ENCODE results near the gene VPS13C.

VPS13C gene

GRCh38 chr15:61929452-61929851 lies 130.8 kb downstream of the VPS13C start:
- no peak for TF ChIP-seq CTCF (IDR thresholded peaks at IDR 0.05; ENCODE audit: borderline replicate concordance, control extremely low read depth, extremely low read depth, insufficient read depth, missing control alignments)
- in situ Hi-C loops (cut with MboI; ENCODE audit: low sequenced_read_pairs, unreplicated experiment): no loop called here
- DNase-seq (ENCODE audit: low spot score): no peak

- in situ Hi-C loops (cut with MboI; ENCODE audit: low sequenced_read_pairs, unreplicated experiment): no loop called here
- TF ChIP-seq CTCF (IDR thresholded peaks at IDR 0.05; ENCODE audit: borderline replicate concordance, control extremely low read depth, extremely low read depth, insufficient read depth, missing control alignments): no peak
- DNase-seq (ENCODE audit: low spot score): no peak
Observed at GRCh38 chr15:61923173-61923572, 137.1 kb downstream of the VPS13C start.

GRCh38 chr15:61921093-61921492 lies 139.2 kb downstream of the VPS13C start:
- in situ Hi-C loops (cut with MboI; ENCODE audit: low sequenced_read_pairs, unreplicated experiment): no loop called here
- TF ChIP-seq CTCF (IDR thresholded peaks at IDR 0.05; ENCODE audit: borderline replicate concordance, control extremely low read depth, extremely low read depth, insufficient read depth, missing control alignments): no peak
- no peak for DNase-seq (ENCODE audit: low spot score)

GRCh38 chr15:61917457-61917856 lies 142.8 kb downstream of the VPS13C start:
- no peak for TF ChIP-seq CTCF (IDR thresholded peaks at IDR 0.05; ENCODE audit: borderline replicate concordance, control extremely low read depth, extremely low read depth, insufficient read depth, missing control alignments)
- DNase-seq (ENCODE audit: low spot score): no peak
- in situ Hi-C loops (cut with MboI; ENCODE audit: low sequenced_read_pairs, unreplicated experiment): no loop called here

GRCh38 chr15:61916104-61916503 lies 144.1 kb downstream of the VPS13C start:
- no peak for DNase-seq (ENCODE audit: low spot score)
- no peak for TF ChIP-seq CTCF (IDR thresholded peaks at IDR 0.05; ENCODE audit: borderline replicate concordance, control extremely low read depth, extremely low read depth, insufficient read depth, missing control alignments)
- in situ Hi-C loops (cut with MboI; ENCODE audit: low sequenced_read_pairs, unreplicated experiment): no loop called here

- DNase-seq (ENCODE audit: low spot score): no peak
- no peak for TF ChIP-seq CTCF (IDR thresholded peaks at IDR 0.05; ENCODE audit: borderline replicate concordance, control extremely low read depth, extremely low read depth, insufficient read depth, missing control alignments)
- in situ Hi-C loops (cut with MboI; ENCODE audit: low sequenced_read_pairs, unreplicated experiment): no loop called here
Observed at GRCh38 chr15:61915640-61916039, 144.6 kb downstream of the VPS13C start.

GRCh38 chr15:61910839-61911369 lies 149.3 kb downstream of the VPS13C start:
- TF ChIP-seq CTCF (IDR thresholded peaks at IDR 0.05; ENCODE audit: borderline replicate concordance, control extremely low read depth, extremely low read depth, insufficient read depth, missing control alignments): no peak
- no peak for DNase-seq (ENCODE audit: low spot score)
- in situ Hi-C loops (cut with MboI; ENCODE audit: low sequenced_read_pairs, unreplicated experiment): no loop called here
